SU-DHL-6 (cell line): ENCODE results near the gene SLC8B1.

Source experiments
- H2AFZ ChIP-seq: fragments of 200-600 bp; sonication (generic); 2 replicates; pipeline ENCODE4 v1.6.1; 2014; ENCODE audit warnings: low read depth, mild to moderate bottlenecking, moderate library complexity, mixed read lengths, antibody characterized with exemption, low read length; ENCODE audit not compliant: severe bottlenecking
- H3F3A ChIP-seq: fragments of 200-600 bp; shearing (Covaris generic); 2 replicates; pipeline ENCODE4 v1.6.0; 2016; ENCODE audit warnings: antibody characterized with exemption, mild to moderate bottlenecking; ENCODE audit not compliant: insufficient read depth
- H3K27ac ChIP-seq: fragments of 200-600 bp; sonication (generic); 2 replicates; pipeline ENCODE4 v1.5.1; 2016; ENCODE audit warnings: low read depth, mild to moderate bottlenecking, low read length, moderate library complexity, mixed read lengths
- H3K27me3 ChIP-seq: fragments of 200-600 bp; sonication (generic), shearing (Covaris generic); 2 replicates; pipeline ENCODE4 v1.6.0; 2014; ENCODE audit warnings: mild to moderate bottlenecking, low read length
- H3K36me3 ChIP-seq: fragments of 200-600 bp; sonication (generic); 2 replicates; pipeline ENCODE4 v1.6.1; 2014; ENCODE audit warnings: mild to moderate bottlenecking, low read length, mixed read lengths
- H3K4me2 ChIP-seq: fragments of 300-600, 200-600 bp; shearing (Covaris generic), sonication (generic); 2 replicates; pipeline ENCODE4 v1.6.0; 2014; ENCODE audit warnings: low read length, low read depth, mild to moderate bottlenecking; ENCODE audit not compliant: poor library complexity, severe bottlenecking
- H3K4me3 ChIP-seq: fragments of 200-600 bp; sonication (generic); 2 replicates; pipeline ENCODE4 v1.5.1; 2014; ENCODE audit warnings: antibody characterized with exemption, low read length, mild to moderate bottlenecking, mixed read lengths; ENCODE audit not compliant: insufficient read depth, poor library complexity, severe bottlenecking
- H3K79me2 ChIP-seq: fragments of 200-600 bp; sonication (generic); 2 replicates; pipeline ENCODE4 v1.6.1; 2014; ENCODE audit warnings: mild to moderate bottlenecking, low read length, moderate library complexity; ENCODE audit not compliant: insufficient read depth
- H3K9ac ChIP-seq: fragments of 200-600 bp; sonication (generic); 2 replicates; pipeline ENCODE4 v1.7.0; 2014; ENCODE audit warnings: mild to moderate bottlenecking, low read length
- H3K9me2 ChIP-seq: fragments of 200-600 bp; sonication (generic); replicated peaks from 2 replicates; pipeline ENCODE4 v1.6.1; 2014; ENCODE audit warnings: low read length; ENCODE audit not compliant: insufficient read depth
- H3K9me3 ChIP-seq: fragments of 200-600 bp; sonication (generic); 2 replicates; pipeline ENCODE4 v1.6.1; 2014; ENCODE audit warnings: low read length, mixed read lengths; ENCODE audit not compliant: insufficient read depth
- H4K20me1 ChIP-seq: fragments of 200-600 bp; sonication (generic); 2 replicates; pipeline ENCODE4 v1.6.1; 2014; ENCODE audit warnings: low read depth, mild to moderate bottlenecking, antibody characterized with exemption, low read length, moderate library complexity, mixed read lengths
- CTCF ChIP-seq: fragments of 200-600 bp; sonication (generic); IDR thresholded peaks from one replicate; pipeline ENCODE4 v1.5.1; 2017; ENCODE audit warnings: antibody characterized with exemption, mild to moderate bottlenecking, low read length, moderate library complexity; ENCODE audit not compliant: insufficient read depth, poor library complexity, severe bottlenecking
- EZH2phosphoT487 ChIP-seq: fragments of 200-600 bp; sonication (generic), shearing (Covaris generic); conservative IDR thresholded peaks from 2 replicates; pipeline ENCODE4 v1.6.1; 2018; ENCODE audit warnings: mild to moderate bottlenecking, antibody characterized with exemption, low read length, moderate library complexity, mixed read lengths

The SLC8B1 gene

DNA sequence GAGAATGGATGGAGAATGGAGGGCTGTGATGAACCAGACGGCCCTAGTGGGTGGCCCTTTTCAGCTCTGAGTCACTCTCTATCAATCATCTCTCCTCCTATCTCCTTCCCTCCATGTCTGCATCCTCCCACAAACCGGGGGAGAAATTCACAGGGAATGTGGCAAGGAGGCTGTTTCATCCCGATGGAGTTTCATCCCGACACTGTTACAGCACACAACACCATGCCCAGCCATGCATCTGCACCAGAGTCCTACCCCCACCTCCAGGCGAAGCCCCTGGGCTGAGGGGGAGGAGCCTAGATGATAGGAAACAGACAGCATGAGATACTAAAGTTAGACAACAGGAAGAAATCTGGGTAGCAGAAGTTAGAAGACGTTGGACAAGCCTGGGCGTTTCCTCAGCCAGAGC, 20.8 kb downstream of the SLC8B1 start:
- Histone ChIP-seq H3K9me2 (no peaks in the 10 kb centered on the region), H4K20me1 (no peaks in the 10 kb centered on the region), H3K4me3 (no peak overlapping the region), H3K79me2 (no peaks in the 10 kb centered on the region), H3K9ac (no peak overlapping the region), H2AFZ (no peak overlapping the region), H3K9me3 (no peaks in the 10 kb centered on the region), H3K4me2 (no peak overlapping the region), H3K36me3 (peaks cover 5% of the 10 kb centered on the region; the same call in 1 of the 2 replicates), H3K27me3 (no peaks in the 10 kb centered on the region), H3F3A (no peaks in the 10 kb centered on the region), H3K27ac (no peak overlapping the region)
- TF ChIP-seq EZH2phosphoT487, result no peak

DNA sequence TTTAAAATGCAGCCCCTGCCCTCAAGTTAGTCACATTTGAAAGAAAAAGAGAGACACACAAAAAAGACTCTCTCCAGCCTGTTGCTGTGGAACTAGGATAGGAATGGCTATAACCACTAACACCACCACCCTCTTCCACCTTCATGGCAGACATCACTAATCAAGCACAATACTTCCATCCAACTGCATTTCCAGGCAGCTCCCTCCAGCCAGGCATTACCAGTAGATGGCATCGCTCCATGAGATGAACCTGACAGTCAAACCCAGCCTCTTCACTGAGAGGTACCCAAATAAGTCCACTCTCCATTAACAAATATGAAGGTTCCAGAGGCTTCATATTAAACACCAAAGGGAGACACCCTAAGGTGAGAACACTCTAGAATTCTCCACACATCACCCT, 24.4 kb downstream of the SLC8B1 start:
- TF ChIP-seq EZH2phosphoT487 (no peak), CTCF (no peak)
- Histone ChIP-seq H2AFZ (no peak overlapping the region), H3K9ac (no peak overlapping the region), H3K27me3 (no peaks in the 10 kb centered on the region), H3K79me2 (no peaks in the 10 kb centered on the region), H4K20me1 (no peaks in the 10 kb centered on the region), H3K27ac (no peak overlapping the region), H3F3A (no peaks in the 10 kb centered on the region), H3K4me3 (no peak overlapping the region), H3K9me3 (no peaks in the 10 kb centered on the region), H3K9me2 (no peaks in the 10 kb centered on the region), H3K4me2 (no peak overlapping the region), H3K36me3 (no peaks in the 10 kb centered on the region)

DNA sequence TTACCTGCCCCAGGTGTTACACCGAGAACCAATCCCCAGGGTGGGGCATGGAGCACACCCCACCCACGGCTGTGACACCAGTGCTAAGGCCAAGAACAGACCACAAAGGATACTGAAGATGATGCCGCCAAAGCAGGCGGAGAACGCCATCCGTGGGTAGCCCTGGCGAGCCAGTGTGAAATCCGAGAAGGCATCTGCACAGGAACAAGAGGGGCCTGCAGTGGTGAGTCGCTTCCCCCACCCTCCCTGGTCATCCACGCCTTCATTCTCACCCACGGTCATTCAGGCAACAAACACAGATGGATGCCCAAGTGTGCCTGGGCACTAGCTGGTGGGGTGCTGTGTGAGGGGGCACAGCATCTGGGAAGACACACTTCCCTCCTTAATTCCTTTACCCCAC, 28.5 kb downstream of the SLC8B1 start:
- Histone ChIP-seq H2AFZ (no peak overlapping the region), H3K27ac (no peak overlapping the region), H3F3A (no peaks in the 10 kb centered on the region; the same call in 1 of the 2 replicates), H4K20me1 (no peaks in the 10 kb centered on the region), H3K9me2 (no peaks in the 10 kb centered on the region), H3K9me3 (no peaks in the 10 kb centered on the region), H3K79me2 (no peaks in the 10 kb centered on the region), H3K4me3 (no peak overlapping the region), H3K36me3 (no peaks in the 10 kb centered on the region), H3K4me2 (no peak overlapping the region), H3K9ac (no peak overlapping the region), H3K27me3 (no peaks in the 10 kb centered on the region)
- TF ChIP-seq EZH2phosphoT487, result no peak
- no peak for TF ChIP-seq CTCF

DNA sequence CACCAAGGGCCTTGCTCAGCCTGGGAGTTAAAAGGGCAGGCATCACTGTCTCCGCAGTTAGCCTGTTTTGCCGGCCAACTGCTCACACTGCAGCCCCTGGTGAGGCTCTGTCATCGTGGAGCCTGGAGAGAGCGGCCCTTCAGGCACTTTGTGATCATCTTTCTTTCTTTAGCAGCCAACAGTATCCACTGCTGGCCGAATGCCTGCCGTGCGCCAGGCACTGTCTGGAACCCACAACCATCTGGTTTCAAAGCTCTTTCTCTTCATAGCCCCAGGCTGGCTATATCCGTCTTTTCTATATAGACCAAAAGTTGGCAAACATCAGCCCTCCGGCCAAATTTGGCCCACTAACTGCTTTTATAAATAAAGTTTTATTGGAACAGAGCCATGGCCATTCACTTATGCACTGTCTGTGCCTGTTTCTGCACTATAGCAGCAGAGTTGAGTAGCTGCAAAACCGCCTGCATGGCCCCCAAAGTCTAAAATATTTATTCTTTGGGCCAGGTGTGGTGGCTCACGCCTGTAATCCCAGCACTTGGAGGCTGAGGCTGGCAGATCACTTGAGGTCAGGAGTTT, 29.5 kb downstream of the SLC8B1 start:
- H3K9me2 ChIP-seq, result no peaks in the 10 kb centered on the region
- no peak overlapping the region for H3K4me2 ChIP-seq
- H3K9ac ChIP-seq, result no peak overlapping the region
- no peaks in the 10 kb centered on the region for H3K36me3 ChIP-seq
- H3K4me3 ChIP-seq, result no peak overlapping the region
- no peaks in the 10 kb centered on the region for H3K27me3 ChIP-seq
- no peaks in the 10 kb centered on the region; the same call in 1 of the 2 replicates for H3F3A ChIP-seq
- no peak overlapping the region for H3K27ac ChIP-seq
- TF ChIP-seq EZH2phosphoT487 (no peak), CTCF (no peak)
- H2AFZ ChIP-seq, result no peak overlapping the region
- no peaks in the 10 kb centered on the region for H3K9me3 ChIP-seq
- H4K20me1 ChIP-seq, result no peaks in the 10 kb centered on the region
- no peaks in the 10 kb centered on the region for H3K79me2 ChIP-seq
